B cell (primary cell): Measurements from ENCODE around the gene MEGF11. TPM values are rescaled to one million over a fixed set of nuclear protein-coding genes. Genes with fewer than 3 reads are reported as not detected.

ENCODE experiments used
- ATAC-seq: fragments of 200-7000 bp; cut with Tn5 transposase; one replicate; pipeline ENCODE4 v1.10.0; 2021; ENCODE audit warnings: low read depth, mild to moderate bottlenecking, moderate number of reproducible peaks, moderate library complexity
- CTCF ChIA-PET: fragments of 350-600 bp; sonication (Branson Sonifier 250); formaldehyde crosslinking; loops from one replicate; lab custom pipeline; 2021; ENCODE audit warnings: antibody characterized with exemption, inconsistent platforms; lab: Charles Lee
- POLR2A ChIA-PET: fragments of 350-600 bp; sonication (Branson Sonifier 250); formaldehyde crosslinking; loops from one replicate; lab custom pipeline; 2021; ENCODE audit warnings: antibody characterized with exemption; lab: Charles Lee
- DNase-seq: peaks from one replicate; pipeline ENCODE4 v3.0.0; 2013
- H2AFZ ChIP-seq: 2 replicates; pipeline ENCODE4 v1.6.1; 2012; ENCODE audit warnings: mild to moderate bottlenecking, low read depth, low read length; ENCODE audit not compliant: insufficient read depth, poor library complexity, severe bottlenecking
- H3K27ac ChIP-seq, 2 donors: 1 replicate in 1 of 2; 2 replicates in 1 of 2; pipeline ENCODE4 v1.5.1; 2012 to 2013; ENCODE audit warnings: low read length in 2 of 2, mild to moderate bottlenecking in 2 of 2, moderate library complexity in 1 of 2
- H3K27me3 ChIP-seq, 4 experiments: fragments of 200-600 bp in 1 of 4; sonication (generic) in 1 of 4; replicated peaks in 1 of 4; 1 replicate in 2 of 4; 2 replicates in 2 of 4; pipeline versions ENCODE4 v1.6.1 to v1.7.0; 2013 to 2016; ENCODE audit warnings: low read length in 3 of 4, mild to moderate bottlenecking in 2 of 4, mixed read lengths in 1 of 4, moderate library complexity in 1 of 4; ENCODE audit not compliant: insufficient read depth in 4 of 4, control insufficient read depth in 3 of 4; ENCODE audit errors: control extremely low read depth in 1 of 4
- H3K36me3 ChIP-seq, 2 experiments: replicated peaks in 1 of 2; 1 replicate in 1 of 2; 2 replicates in 1 of 2; pipeline versions ENCODE4 v1.6.1 to v1.7.1; 2013; ENCODE audit warnings: low read length in 1 of 2; ENCODE audit not compliant: insufficient read depth in 2 of 2, control insufficient read depth in 1 of 2; ENCODE audit errors: control extremely low read depth in 1 of 2, extremely low read depth in 1 of 2
- H3K4me1 ChIP-seq, 2 donors: fragments of 200-600 bp in 1 of 2; sonication (generic) in 1 of 2; 1 replicate in 1 of 2; 2 replicates in 1 of 2; pipeline versions ENCODE4 v1.5.1 to v1.6.1; 2013 to 2017; ENCODE audit warnings: low read length in 2 of 2; ENCODE audit not compliant: control insufficient read depth in 2 of 2, insufficient read depth in 2 of 2
- H3K4me2 ChIP-seq: replicated peaks from 2 replicates; pipeline ENCODE3; 2012; ENCODE audit warnings: mild to moderate bottlenecking, low read depth, low read length; ENCODE audit not compliant: poor library complexity, severe bottlenecking
- H3K4me3 ChIP-seq, 5 experiments: fragments of 200-600 bp in 1 of 5; sonication (generic) in 1 of 5; 1 replicate in 3 of 5; 2 replicates in 2 of 5; pipeline versions ENCODE4 v1.5.1 to v1.7.0; 2011 to 2016; ENCODE audit warnings: low read length in 4 of 5, mild to moderate bottlenecking in 4 of 5, low read depth in 2 of 5, control low read depth in 1 of 5, moderate library complexity in 1 of 5; ENCODE audit not compliant: insufficient read depth in 1 of 5; ENCODE audit errors: control extremely low read depth in 1 of 5, extremely low read depth in 1 of 5
- H3K79me2 ChIP-seq: fragments of 200-600 bp; sonication (generic); one replicate; pipeline ENCODE4 v1.6.0; 2016; ENCODE audit warnings: low read length; ENCODE audit not compliant: control insufficient read depth, insufficient read depth
- H3K9ac ChIP-seq: fragments of 200-600 bp; sonication (generic); 2 replicates; pipeline ENCODE4 v1.6.1; 2017; ENCODE audit warnings: mild to moderate bottlenecking, low read length, moderate library complexity
- H3K9me3 ChIP-seq, 3 donors: one replicate each; pipeline versions ENCODE4 v1.6.1 to v1.7.1; 2013; ENCODE audit warnings: low read length in 2 of 3; ENCODE audit not compliant: control insufficient read depth in 2 of 3, insufficient read depth in 1 of 3; ENCODE audit errors: control extremely low read depth in 1 of 3
- H4K20me1 ChIP-seq: 2 replicates; pipeline ENCODE4 v1.6.0; 2012; ENCODE audit warnings: mild to moderate bottlenecking, low read length; ENCODE audit not compliant: insufficient read depth, control insufficient read depth, poor library complexity, severe bottlenecking
- H3K27ac Mint-ChIP-seq: one replicate; pipeline ENCODE4 v1.8.0; 2021; ENCODE audit warnings: mixed read lengths
- H3K27me3 Mint-ChIP-seq: one replicate; pipeline ENCODE4 v1.8.0; 2021; ENCODE audit warnings: mixed read lengths
- H3K4me1 Mint-ChIP-seq: one replicate; pipeline ENCODE4 v1.8.0; 2021; ENCODE audit warnings: mixed read lengths
- H3K4me3 Mint-ChIP-seq: one replicate; pipeline ENCODE4 v1.8.0; 2021; ENCODE audit warnings: mixed read lengths
- H3K9me3 Mint-ChIP-seq: one replicate; pipeline ENCODE4 v1.8.0; 2022; ENCODE audit warnings: mixed read lengths; ENCODE audit not compliant: insufficient read depth
- CTCF ChIP-seq: fragments of 200-600 bp; IDR thresholded peaks from one replicate; pipeline ENCODE4 v1.8.0; 2022; ENCODE audit warnings: antibody characterized with exemption, mild to moderate bottlenecking
- EZH2 ChIP-seq: IDR thresholded peaks from 2 replicates; pipeline ENCODE4 v1.6.1; 2012; ENCODE audit warnings: borderline replicate concordance, low read depth, mild to moderate bottlenecking, moderate library complexity, low read length; ENCODE audit not compliant: insufficient read depth, poor library complexity, severe bottlenecking
- WGBS: methylation state at CpG from one replicate; pipeline ENCODE4 v1.1.5; 2013; ENCODE audit warnings: missing lambda C conversion rate; ENCODE audit not compliant: insufficient coverage; 5-methylcytosine and 5-hydroxymethylcytosine counted together
- intact Hi-C: fragments of 100-400 bp; cut with micrococcal nuclease; formaldehyde crosslinking; loops from one replicate; pipeline ENCODE4 v1.10.0; 2022
- polyA plus RNA-seq: library from polyadenylated mRNA; depleted of rRNA; stranded (reverse); fragments of >200 nt; gene quantifications from 2 replicates; pipeline ENCODE4 v1.2.3, GENCODE V29; 2012
- total RNA-seq, 2 donors: library from RNA; stranded (reverse); fragments of 120-200 nt in 1 of 2; gene quantifications; 1 replicate in 1 of 2; 2 replicates in 1 of 2; pipeline versions ENCODE4 v1.2.3 to v1.2.4, GENCODE V29; 2013 to 2022

MEGF11 gene
- total and polyA plus RNA-seq, 2 donors (not counting 1 experiment from before 2014, with no cell fraction given): 0.04 to 0.34 TPM

- Mint-ChIP-seq H3K27me3 (peaks cover 38% of the 10 kb centered on the region), H3K4me1 (no peaks in the 10 kb centered on the region), H3K9me3 (peaks cover 2% of the 10 kb centered on the region), H3K27ac (no peak overlapping the region), H3K4me3 (no peak overlapping the region)
- H4K20me1 ChIP-seq: no peaks in the 10 kb centered on the region
- ATAC-seq (no peak), DNase-seq (no peak)
- H3K79me2 ChIP-seq: no peaks in the 10 kb centered on the region
- no peak overlapping the region for H3K9ac ChIP-seq
- H3K27me3 ChIP-seq: no peaks in the 10 kb centered on the region
- TF ChIP-seq CTCF (no peak), EZH2 (no peak)
- 86% methylated on average over 8 of the region's 8 CpGs for WGBS
- no peak overlapping the region for H2AFZ ChIP-seq
- ChIA-PET POLR2A (no interaction called here), CTCF (no interaction called here)
- H3K27ac ChIP-seq: no peak overlapping the region
- no peaks in the 10 kb centered on the region for H3K4me1 ChIP-seq
- intact Hi-C loops: no loop called here
- no peaks in the 10 kb centered on the region for H3K9me3 ChIP-seq
- no peaks in the 10 kb centered on the region for H3K36me3 ChIP-seq
- no peak overlapping the region for H3K4me2 ChIP-seq
- no peak overlapping the region for H3K4me3 ChIP-seq
Observed at GRCh38 chr15:66018488-66018797, 235.1 kb downstream of the MEGF11 start.

- no peaks in the 10 kb centered on the region for H3K36me3 ChIP-seq
- H3K27ac ChIP-seq: no peak overlapping the region
- no peaks in the 10 kb centered on the region for H3K9me3 ChIP-seq
- ChIA-PET POLR2A (no interaction called here), CTCF (no interaction called here)
- Mint-ChIP-seq H3K9me3 (peaks cover 2% of the 10 kb centered on the region), H3K4me1 (no peaks in the 10 kb centered on the region), H3K4me3 (no peak overlapping the region), H3K27me3 (peaks cover 38% of the 10 kb centered on the region), H3K27ac (no peak overlapping the region)
- no peak overlapping the region for H3K4me3 ChIP-seq
- ATAC-seq (no peak), DNase-seq (no peak)
- TF ChIP-seq CTCF (no peak), EZH2 (no peak)
- WGBS: 84% methylated on average over 9 of the region's 10 CpGs
- no peak overlapping the region for H3K9ac ChIP-seq
- H3K4me1 ChIP-seq: no peaks in the 10 kb centered on the region
- no peaks in the 10 kb centered on the region for H4K20me1 ChIP-seq
- intact Hi-C loops: no loop called here
- no peak overlapping the region for H2AFZ ChIP-seq
- H3K4me2 ChIP-seq: no peak overlapping the region
- no peaks in the 10 kb centered on the region for H3K79me2 ChIP-seq
- no peaks in the 10 kb centered on the region for H3K27me3 ChIP-seq
Observed at GRCh38 chr15:66017792-66018487, 235.6 kb downstream of the MEGF11 start.
